Naive thymus-derived CD8-positive, alpha-beta T cell (primary cell): Measurements from ENCODE around the gene CORO7. TPM values are rescaled to one million over a fixed set of nuclear protein-coding genes. Genes with fewer than 3 reads are reported as not detected.

Experiments
- ATAC-seq, 2 donors: fragments of 150-1000 bp; cut with Tn5 transposase in 1 of 2; sonication (Bioruptor Pico), chemical (Tn5 transposase) in 1 of 2; 1 replicate in 1 of 2; 2 replicates in 1 of 2; pipeline ENCODE4 v1.10.0; 2021; ENCODE audit warnings: mild to moderate bottlenecking in 2 of 2, moderate library complexity in 2 of 2
- POLR2A ChIA-PET: fragments of 350-600 bp; sonication (Branson Sonifier 250); formaldehyde crosslinking; loops from one replicate; lab custom pipeline; 2021; ENCODE audit warnings: antibody characterized with exemption; lab: Charles Lee
- DNase-seq, 10 donors: peaks; one replicate each; pipeline versions ENCODE4 v3.0.0 to v3.0.0-alpha.2; 2020 to 2022
- H3K27ac Mint-ChIP-seq, 10 donors: one replicate each; pipeline ENCODE4 v1.8.0; 2020 to 2022; ENCODE audit warnings: mild to moderate bottlenecking in 10 of 10, mixed read lengths in 10 of 10, moderate library complexity in 4 of 10, inconsistent platforms in 1 of 10
- H3K27me3 Mint-ChIP-seq, 5 donors: one replicate each; pipeline ENCODE4 v1.8.0; 2021 to 2022; ENCODE audit warnings: mixed read lengths in 5 of 5
- H3K36me3 Mint-ChIP-seq, 3 donors: one replicate each; pipeline ENCODE4 v1.8.0; 2020 to 2022; ENCODE audit warnings: mixed read lengths in 3 of 3, mild to moderate bottlenecking in 2 of 3, inconsistent platforms in 1 of 3
- H3K4me1 Mint-ChIP-seq, 4 donors: one replicate each; pipeline ENCODE4 v1.8.0; 2021 to 2022; ENCODE audit warnings: mixed read lengths in 4 of 4
- H3K4me3 Mint-ChIP-seq, 10 donors: one replicate each; pipeline ENCODE4 v1.8.0; 2020 to 2022; ENCODE audit warnings: mild to moderate bottlenecking in 10 of 10, mixed read lengths in 10 of 10, moderate library complexity in 6 of 10, inconsistent platforms in 1 of 10
- H3K9me3 Mint-ChIP-seq, 9 donors: one replicate each; pipeline ENCODE4 v1.8.0; 2020 to 2022; ENCODE audit warnings: mixed read lengths in 9 of 9, mild to moderate bottlenecking in 3 of 9, inconsistent platforms in 1 of 9, moderate library complexity in 1 of 9
- polyA plus RNA-seq, 3 donors: library from polyadenylated mRNA; unstranded; fragments of 300-500 nt; fragmentation: Illumina TruSeq; gene quantifications; one replicate each; pipeline ENCODE4 v1.2.3, GENCODE V29; 2021
- total RNA-seq, 8 experiments: library from RNA in 2 of 8; stranded (reverse) in 2 of 8; gene quantifications; one replicate each; pipeline ENCODE4 v1.2.3 and lab custom pipeline; 2021 to 2026

CORO7 gene
- total and polyA plus RNA-seq, 5 experiments from 2014 or later, result 44.6 to 169 (median 79.9) TPM

GRCh38 chr16:4372578-4373355 is 43.6 kb downstream of the CORO7 start:
- DNase-seq (no peak), ATAC-seq (no peak)
- H3K9me3 Mint-ChIP-seq, result no peaks in the 10 kb centered on the region
- peaks cover 6 to 34% (median 19%) of the 10 kb centered on the region in 4 donors for H3K4me1 Mint-ChIP-seq
- peaks cover 0 to 4% (median 0%) of the 10 kb centered on the region in 3 donors for H3K36me3 Mint-ChIP-seq
- H3K27ac Mint-ChIP-seq, result peak overlapping the region in 3 of 10 donors; percentile 29 to 93 (median 44)
- POLR2A ChIA-PET, result interaction anchor here (0.6 to 1.2 kb wide), 3 partner anchors 27 to 250 kb away, joined by 3 read pairs; no protein-coding TSS in a partner anchor
- peak overlapping the region in 9 of 10 donors; percentile 22 to 91 (median 82) for H3K4me3 Mint-ChIP-seq
- H3K27me3 Mint-ChIP-seq, result no peaks in the 10 kb centered on the region

GRCh38 chr16:4372001-4372577 is 44.3 kb downstream of the CORO7 start:
- peak overlapping the region in 7 of 10 donors; percentile 44 to 93 (median 85) for H3K27ac Mint-ChIP-seq
- peak overlapping the region; percentile 73 to 91 (median 83) for H3K4me3 Mint-ChIP-seq
- H3K4me1 Mint-ChIP-seq, result peaks cover 11 to 38% (median 21%) of the 10 kb centered on the region in 4 donors

GRCh38 chr16:4371357-4372000 is 44.9 kb downstream of the CORO7 start, which contains the start of gene VASN:
Gene VASN, plus strand, starts transcription at chr16:4371848. Its CDS starts 9,030 bp downstream, at chr16:4380878.
- DNase-seq, result peak; percentile 61 to 84 (median 78)
- peaks cover 0 to 11% (median 0%) of the 10 kb centered on the region in 3 donors for H3K36me3 Mint-ChIP-seq
- no peaks in the 10 kb centered on the region for H3K9me3 Mint-ChIP-seq
- H3K4me1 Mint-ChIP-seq, result peaks cover 11 to 35% (median 21%) of the 10 kb centered on the region in 4 donors
- H3K4me3 Mint-ChIP-seq, result peak within 1 kb of the TSS; percentile 73 to 91 (median 83)
- ATAC-seq, result peak; percentile 84 to 90
- H3K27ac Mint-ChIP-seq, result peak within 1 kb of the TSS in 7 of 10 donors; percentile 44 to 93 (median 85)
- H3K27me3 Mint-ChIP-seq, result no peaks in the 10 kb centered on the region
- POLR2A ChIA-PET, result interaction anchor here (0.5 kb wide), 1 partner anchor 25 kb away, joined by 4 read pairs; no protein-coding TSS in a partner anchor

More at GRCh38 chr16:4372001-4372577, 44.3 kb downstream of the CORO7 start:
- peak; percentile 58 to 65 for ATAC-seq
- Mint-ChIP-seq H3K27me3 (no peaks in the 10 kb centered on the region), H3K9me3 (no peaks in the 10 kb centered on the region), H3K36me3 (peaks cover 0 to 11% (median 0%) of the 10 kb centered on the region in 3 donors)
- DNase-seq, result peak in 2 of 10 donors; percentile 17 to 34
- POLR2A ChIA-PET, result interaction anchor here (0.6 kb wide), 1 partner anchor 249 kb away, joined by 3 read pairs; no protein-coding TSS in a partner anchor

- no peak for ATAC-seq
- peaks cover 10 to 35% (median 19%) of the 10 kb centered on the region in 4 donors for H3K4me1 Mint-ChIP-seq
Measured at GRCh38 chr16:4370570-4371356, 45.6 kb downstream of the CORO7 start.

GRCh38 chr16:4370151-4370550 is 46.2 kb downstream of the CORO7 start:
- Mint-ChIP-seq H3K27ac (peak overlapping the region in 6 of 10 donors; percentile 43 to 66 (median 58)), H3K36me3 (peaks cover 0 to 7% (median 0%) of the 10 kb centered on the region in 3 donors), H3K27me3 (no peaks in the 10 kb centered on the region), H3K4me1 (peaks cover 9 to 35% (median 15%) of the 10 kb centered on the region in 4 donors), H3K4me3 (peak overlapping the region in 2 of 10 donors; percentile 33 to 60), H3K9me3 (no peaks in the 10 kb centered on the region)
- DNase-seq, result no peak
- ATAC-seq, result no peak
- POLR2A ChIA-PET, result no interaction called here

More at GRCh38 chr16:4370570-4371356, 45.6 kb downstream of the CORO7 start:
- H3K27me3 Mint-ChIP-seq, result no peaks in the 10 kb centered on the region
- POLR2A ChIA-PET, result interaction anchor here (0.5 kb wide), 1 partner anchor 25 kb away, joined by 4 read pairs; no protein-coding TSS in a partner anchor
- no peaks in the 10 kb centered on the region for H3K9me3 Mint-ChIP-seq
- peak overlapping the region in 2 of 10 donors; percentile 44 to 73 for H3K4me3 Mint-ChIP-seq
- H3K27ac Mint-ChIP-seq, result peak overlapping the region in 2 of 10 donors; percentile 66 to 72
- peaks cover 0 to 10% (median 0%) of the 10 kb centered on the region in 3 donors for H3K36me3 Mint-ChIP-seq
- no peak for DNase-seq

GRCh38 chr16:4369007-4369733 is 47.2 kb downstream of the CORO7 start:
- peak in 1 of 10 donors; percentile 3 for DNase-seq
- Mint-ChIP-seq H3K4me3 (peak overlapping the region in 1 of 10 donors; percentile 56), H3K36me3 (peaks cover 0 to 7% (median 0%) of the 10 kb centered on the region in 3 donors), H3K9me3 (no peaks in the 10 kb centered on the region), H3K27ac (peak overlapping the region in 3 of 10 donors; percentile 14 to 59 (median 44)), H3K4me1 (peaks cover 7 to 32% (median 14%) of the 10 kb centered on the region in 4 donors), H3K27me3 (no peaks in the 10 kb centered on the region)
- POLR2A ChIA-PET, result no interaction called here
- ATAC-seq, result no peak

- Mint-ChIP-seq H3K9me3 (no peaks in the 10 kb centered on the region), H3K4me3 (no peak overlapping the region), H3K36me3 (peaks cover 0 to 24% (median 4%) of the 10 kb centered on the region in 3 donors), H3K4me1 (peaks cover 3 to 18% (median 8%) of the 10 kb centered on the region in 4 donors), H3K27ac (peak overlapping the region in 6 of 10 donors; percentile 59 to 74 (median 63)), H3K27me3 (no peaks in the 10 kb centered on the region)
- DNase-seq (no peak), ATAC-seq (no peak)
- POLR2A ChIA-PET, result interaction anchor here (0.6 kb wide), 1 partner anchor 94 kb away, joined by 3 read pairs; the partner anchor contains the start of gene TFAP4
Measured at GRCh38 chr16:4367393-4367856, 49.0 kb downstream of the CORO7 start.

GRCh38 chr16:4366016-4366415 is 50.4 kb downstream of the CORO7 start:
- Mint-ChIP-seq H3K9me3 (no peaks in the 10 kb centered on the region), H3K27me3 (no peaks in the 10 kb centered on the region), H3K4me1 (peaks cover 0 to 10% (median 6%) of the 10 kb centered on the region in 4 donors), H3K36me3 (peaks cover 0 to 31% (median 4%) of the 10 kb centered on the region in 3 donors), H3K27ac (peak overlapping the region in 1 of 10 donors; percentile 77), H3K4me3 (no peak overlapping the region)
- no peak for DNase-seq
- POLR2A ChIA-PET, result interaction anchor here (1.3 kb wide), 1 partner anchor 48 kb away, joined by 4 read pairs; no protein-coding TSS in a partner anchor
- ATAC-seq, result no peak

GRCh38 chr16:4365615-4366014 is 50.8 kb downstream of the CORO7 start:
- peaks cover 0 to 34% (median 4%) of the 10 kb centered on the region in 3 donors for H3K36me3 Mint-ChIP-seq

GRCh38 chr16:4365014-4365406 is 51.4 kb downstream of the CORO7 start:
- Mint-ChIP-seq H3K4me1 (peaks cover 0 to 11% (median 5%) of the 10 kb centered on the region in 4 donors), H3K36me3 (peaks cover 0 to 40% (median 4%) of the 10 kb centered on the region in 3 donors), H3K27ac (no peak overlapping the region), H3K27me3 (no peaks in the 10 kb centered on the region), H3K4me3 (no peak overlapping the region), H3K9me3 (no peaks in the 10 kb centered on the region)
- ATAC-seq (no peak), DNase-seq (no peak)
- POLR2A ChIA-PET, result interaction anchor here (1.3 kb wide), 1 partner anchor 49 kb away, joined by 4 read pairs; no protein-coding TSS in a partner anchor

More at GRCh38 chr16:4365615-4366014, 50.8 kb downstream of the CORO7 start:
- H3K27me3 Mint-ChIP-seq, result no peaks in the 10 kb centered on the region
- no peak overlapping the region for H3K27ac Mint-ChIP-seq
- H3K9me3 Mint-ChIP-seq, result no peaks in the 10 kb centered on the region
- ATAC-seq (no peak), DNase-seq (no peak)
- H3K4me3 Mint-ChIP-seq, result no peak overlapping the region
- POLR2A ChIA-PET, result interaction anchor here (1.3 kb wide), 1 partner anchor 49 kb away, joined by 4 read pairs; no protein-coding TSS in a partner anchor
- H3K4me1 Mint-ChIP-seq, result peaks cover 0 to 10% (median 6%) of the 10 kb centered on the region in 4 donors
